GM20000 (cell line): ENCODE results near the gene OBSL1.

ENCODE experiments used
- DNase-seq: peaks from one replicate; pipeline ENCODE4 v3.0.0; 2012; ENCODE audit warnings: low spot score
- TF ChIP-seq, protein P1 (sequence below): IDR thresholded peaks from 2 replicates; pipeline ENCODE4 v1.5.1; 2012; ENCODE audit warnings: mild to moderate bottlenecking, control low read depth; ENCODE audit errors: extremely low read depth, missing control alignments

OBSL1 gene

DNA sequence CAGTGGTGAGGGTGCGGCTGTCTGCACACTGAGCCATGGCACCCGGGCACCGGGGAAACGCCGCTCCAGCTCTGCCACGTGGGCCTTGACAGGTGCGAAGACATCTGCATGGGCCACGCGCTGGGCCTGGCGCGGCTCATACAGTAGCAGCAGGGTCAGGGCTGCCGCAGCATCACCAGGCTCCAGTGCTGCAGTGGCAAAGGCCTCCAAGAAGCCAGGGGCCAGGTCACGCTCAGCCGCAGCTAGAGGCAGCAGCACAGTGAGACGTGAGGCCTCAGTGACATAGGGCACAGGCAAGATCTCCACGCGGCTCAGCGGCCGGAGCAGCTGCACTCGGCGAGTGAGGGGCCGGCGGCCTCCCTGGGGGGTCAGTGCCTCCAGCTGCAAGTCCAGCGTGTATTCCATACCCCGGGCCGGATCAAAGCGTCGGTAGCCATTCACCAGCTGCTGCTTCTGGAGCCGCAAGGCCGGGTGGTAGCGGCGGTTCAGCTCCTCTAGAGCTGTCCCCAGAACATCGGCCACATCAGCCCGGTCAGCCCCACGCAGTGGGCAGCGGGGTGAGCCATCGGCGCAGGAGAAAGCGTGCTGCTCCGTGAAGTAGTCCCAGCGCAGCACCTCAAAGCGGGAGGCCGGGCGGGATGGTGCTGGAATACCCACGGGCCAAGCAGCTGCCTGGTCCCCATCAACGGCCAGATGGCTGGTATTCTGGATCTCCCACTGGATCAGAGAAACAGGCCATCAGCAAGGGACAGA lies 31.2 kb downstream of the OBSL1 start:
- TF ChIP-seq, protein P1, sequence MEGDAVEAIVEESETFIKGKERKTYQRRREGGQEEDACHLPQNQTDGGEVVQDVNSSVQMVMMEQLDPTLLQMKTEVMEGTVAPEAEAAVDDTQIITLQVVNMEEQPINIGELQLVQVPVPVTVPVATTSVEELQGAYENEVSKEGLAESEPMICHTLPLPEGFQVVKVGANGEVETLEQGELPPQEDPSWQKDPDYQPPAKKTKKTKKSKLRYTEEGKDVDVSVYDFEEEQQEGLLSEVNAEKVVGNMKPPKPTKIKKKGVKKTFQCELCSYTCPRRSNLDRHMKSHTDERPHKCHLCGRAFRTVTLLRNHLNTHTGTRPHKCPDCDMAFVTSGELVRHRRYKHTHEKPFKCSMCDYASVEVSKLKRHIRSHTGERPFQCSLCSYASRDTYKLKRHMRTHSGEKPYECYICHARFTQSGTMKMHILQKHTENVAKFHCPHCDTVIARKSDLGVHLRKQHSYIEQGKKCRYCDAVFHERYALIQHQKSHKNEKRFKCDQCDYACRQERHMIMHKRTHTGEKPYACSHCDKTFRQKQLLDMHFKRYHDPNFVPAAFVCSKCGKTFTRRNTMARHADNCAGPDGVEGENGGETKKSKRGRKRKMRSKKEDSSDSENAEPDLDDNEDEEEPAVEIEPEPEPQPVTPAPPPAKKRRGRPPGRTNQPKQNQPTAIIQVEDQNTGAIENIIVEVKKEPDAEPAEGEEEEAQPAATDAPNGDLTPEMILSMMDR: no peak
- no peak for DNase-seq

DNA sequence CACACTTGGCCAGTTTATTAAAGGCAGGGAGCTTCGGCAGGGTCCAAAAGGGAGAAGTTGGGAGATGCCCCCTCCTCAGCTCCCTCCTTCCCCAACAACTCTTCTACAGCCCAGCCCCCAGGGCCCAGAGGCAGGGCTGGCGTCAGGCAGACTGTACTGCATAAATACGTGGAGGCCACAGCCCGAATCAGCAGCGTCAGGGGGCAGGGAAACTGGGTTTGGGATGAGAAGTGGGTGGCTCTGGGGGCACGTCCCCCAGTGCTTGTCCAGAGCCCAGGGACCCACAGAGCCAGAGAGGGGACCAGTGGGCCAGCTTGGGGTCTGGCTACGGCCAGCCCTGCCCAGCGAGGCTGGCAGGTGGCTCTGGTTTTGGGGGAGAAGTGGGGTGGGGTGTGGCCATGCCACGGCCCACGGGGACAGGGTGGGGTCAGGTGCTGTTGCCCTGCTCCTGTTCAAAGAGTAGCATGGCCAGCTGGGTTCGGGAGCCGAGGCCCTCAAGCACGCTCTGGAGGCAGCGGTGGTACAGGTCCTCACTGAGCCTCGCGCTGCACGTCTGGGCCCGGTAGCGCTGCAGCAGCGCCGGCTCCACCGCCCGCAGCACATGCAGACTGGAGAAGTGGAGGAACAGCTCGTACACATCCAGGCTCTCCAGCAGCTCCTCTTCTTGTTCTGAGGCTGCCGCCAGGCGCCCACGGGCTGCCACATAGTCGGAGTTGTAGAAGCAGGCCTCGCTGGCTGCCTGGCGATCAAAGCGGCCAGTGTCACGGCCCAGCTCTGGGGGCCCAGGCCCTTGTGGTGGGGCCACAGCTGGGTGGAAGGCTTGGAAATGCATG lies 32.2 kb downstream of the OBSL1 start:
- TF ChIP-seq, protein P1: no peak
- DNase-seq: no peak

DNA sequence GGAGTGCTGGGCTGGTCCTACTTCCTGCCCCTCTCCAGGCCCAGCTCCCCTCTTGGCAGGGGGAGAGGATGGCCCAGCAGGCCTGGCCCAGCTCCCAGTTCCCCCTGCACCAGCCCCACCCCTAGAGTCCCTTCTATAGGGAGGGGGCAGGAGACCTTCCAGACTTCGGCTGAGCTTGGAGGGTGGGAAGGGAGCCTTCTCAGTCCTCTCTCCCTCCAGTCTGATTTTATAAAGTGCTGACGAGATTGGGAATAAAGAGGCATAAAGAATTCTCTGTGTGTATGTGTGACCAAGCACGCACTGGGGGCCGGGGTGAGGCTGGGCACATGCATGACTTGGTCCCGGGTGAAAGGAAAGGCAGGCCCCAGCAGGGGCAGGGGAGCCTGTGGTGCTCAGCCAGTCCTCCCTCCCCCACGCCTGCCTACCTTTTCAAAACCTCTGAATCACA lies 32.8 kb downstream of the OBSL1 start:
- no peak for DNase-seq
- TF ChIP-seq, protein P1: no peak

DNA sequence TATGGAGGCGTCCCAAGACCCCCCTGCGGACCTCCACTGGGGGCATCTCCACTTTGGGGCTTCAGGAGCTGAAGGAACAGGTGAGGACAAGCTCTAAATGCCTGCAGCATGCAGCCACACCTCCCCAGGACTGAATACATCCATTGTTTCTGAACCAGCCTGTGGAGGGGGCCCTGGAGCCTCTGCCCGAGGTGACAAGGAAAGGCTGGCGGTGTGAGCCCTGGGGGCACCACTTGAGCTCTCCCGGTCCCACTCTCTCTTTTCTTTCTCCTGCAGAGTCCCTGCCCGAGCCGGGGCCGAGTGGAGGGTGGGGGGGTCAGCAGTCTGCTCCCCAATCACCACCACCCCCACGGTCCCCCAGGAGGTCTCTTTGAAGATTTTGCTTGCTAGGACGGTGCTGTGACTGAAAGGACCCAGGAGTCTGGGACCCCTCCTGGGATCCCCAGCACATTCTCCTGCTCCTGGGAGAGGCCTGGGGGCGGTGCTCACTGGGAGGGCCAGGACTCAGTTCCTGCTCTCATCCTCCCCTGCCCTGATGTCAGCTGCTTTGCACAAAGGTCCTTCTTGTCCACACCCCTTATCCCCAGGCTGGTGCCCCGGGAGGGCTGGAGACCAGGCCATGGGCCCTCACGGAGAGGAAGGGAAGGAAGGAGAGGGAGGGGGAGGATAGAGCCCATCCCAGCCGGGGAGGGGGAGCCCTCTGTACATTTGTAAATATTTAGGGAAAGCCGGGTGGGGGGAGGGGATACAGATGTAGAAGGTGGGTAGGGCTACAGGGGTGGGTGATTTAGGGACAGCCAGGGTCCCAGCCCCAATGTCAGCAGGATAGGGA lies 33.5 kb downstream of the OBSL1 start:
- TF ChIP-seq, protein P1: no peak
- DNase-seq: no peak

DNA sequence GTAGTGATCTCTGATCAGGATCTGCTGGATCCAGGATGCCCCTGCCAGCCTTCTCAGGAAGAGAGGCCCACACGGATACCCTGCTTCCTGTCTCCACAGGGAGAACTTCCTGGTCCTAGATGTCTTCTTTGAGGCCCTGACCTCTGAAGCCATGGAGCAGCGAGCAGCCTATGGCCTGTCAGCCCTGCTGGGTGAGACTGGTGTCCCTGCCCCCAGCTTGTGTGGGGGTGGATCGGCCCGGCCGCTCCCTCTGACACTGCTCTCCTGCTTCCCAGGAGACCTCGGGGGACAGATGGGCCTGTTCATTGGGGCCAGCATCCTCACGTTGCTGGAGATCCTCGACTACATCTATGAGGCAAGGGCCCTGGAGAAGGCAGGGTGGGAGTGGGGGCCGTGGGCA lies 34.4 kb downstream of the OBSL1 start:
- TF ChIP-seq, protein P1: no peak
- no peak for DNase-seq

DNA sequence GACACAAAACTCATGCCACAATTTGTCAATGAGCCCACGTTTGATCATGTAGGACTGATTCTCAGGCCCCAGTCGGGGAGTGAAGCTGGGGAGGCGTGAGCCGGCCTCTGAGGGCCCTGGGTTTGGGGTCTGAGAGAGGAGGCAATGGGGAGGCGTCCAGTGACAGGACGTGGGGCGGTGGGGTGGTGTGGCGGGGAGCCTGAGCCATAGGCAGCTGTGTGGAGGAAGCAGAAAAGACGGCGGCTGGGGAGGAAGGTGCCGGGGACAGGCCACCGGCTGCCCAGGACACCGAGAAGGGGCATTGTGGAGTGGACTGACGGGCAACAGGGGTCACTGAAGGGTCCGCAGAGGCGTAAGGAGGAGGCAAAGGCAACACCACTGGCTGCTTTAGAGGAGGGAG lies 34.9 kb downstream of the OBSL1 start:
- no peak for DNase-seq
- TF ChIP-seq, protein P1: no peak
